ENCODE measurements around the gene ITGAL. TPM values are rescaled to one million over a fixed set of nuclear protein-coding genes. Genes with fewer than 3 reads are reported as not detected.
"Not testable (repeated sequence)": the region's sequence is repeated elsewhere in the genome, so short reads cannot be mapped to it uniquely, and the experiment has no call there.

Gene ITGAL
- total RNA-seq, 1 donor from 2014 or later = 2.4 TPM

DNA sequence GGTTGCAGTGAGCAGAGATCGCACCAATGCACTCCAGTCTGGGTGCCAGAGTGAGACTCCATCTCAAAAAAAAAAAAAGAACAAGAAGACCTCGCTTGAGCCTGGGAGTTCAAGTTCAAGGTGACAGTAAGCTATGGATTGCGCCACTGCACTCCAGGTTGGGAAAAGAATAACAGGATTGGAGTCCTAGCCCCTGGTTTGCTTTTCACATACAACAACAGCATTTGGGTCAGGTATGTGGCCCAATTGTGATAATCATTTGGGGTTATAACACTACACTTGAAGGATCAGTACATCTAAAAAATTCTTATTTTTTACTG, 23.5 kb upstream of the ITGAL start:
- intact Hi-C loops (cut with micrococcal nuclease) = loop anchor here (10.0 kb wide), 1 partner anchor 76 kb away; the partner anchor contains the start of gene ZNF768
- Histone ChIP-seq H3K27ac (replicated peaks) (no peak overlapping the region), H3K27me3 (ENCODE audit: low read depth) (peaks cover 3% of the 10 kb centered on the region), H3K4me1 (peaks cover 20% of the 10 kb centered on the region), H3K9me3 (replicated peaks) (no peaks in the 10 kb centered on the region), H3K4me3 (no peak overlapping the region), H3K36me3 (peaks cover 7% of the 10 kb centered on the region)
- TF ChIP-seq, protein P1, sequence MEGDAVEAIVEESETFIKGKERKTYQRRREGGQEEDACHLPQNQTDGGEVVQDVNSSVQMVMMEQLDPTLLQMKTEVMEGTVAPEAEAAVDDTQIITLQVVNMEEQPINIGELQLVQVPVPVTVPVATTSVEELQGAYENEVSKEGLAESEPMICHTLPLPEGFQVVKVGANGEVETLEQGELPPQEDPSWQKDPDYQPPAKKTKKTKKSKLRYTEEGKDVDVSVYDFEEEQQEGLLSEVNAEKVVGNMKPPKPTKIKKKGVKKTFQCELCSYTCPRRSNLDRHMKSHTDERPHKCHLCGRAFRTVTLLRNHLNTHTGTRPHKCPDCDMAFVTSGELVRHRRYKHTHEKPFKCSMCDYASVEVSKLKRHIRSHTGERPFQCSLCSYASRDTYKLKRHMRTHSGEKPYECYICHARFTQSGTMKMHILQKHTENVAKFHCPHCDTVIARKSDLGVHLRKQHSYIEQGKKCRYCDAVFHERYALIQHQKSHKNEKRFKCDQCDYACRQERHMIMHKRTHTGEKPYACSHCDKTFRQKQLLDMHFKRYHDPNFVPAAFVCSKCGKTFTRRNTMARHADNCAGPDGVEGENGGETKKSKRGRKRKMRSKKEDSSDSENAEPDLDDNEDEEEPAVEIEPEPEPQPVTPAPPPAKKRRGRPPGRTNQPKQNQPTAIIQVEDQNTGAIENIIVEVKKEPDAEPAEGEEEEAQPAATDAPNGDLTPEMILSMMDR (IDR thresholded peaks at IDR 0.05; ENCODE audit: borderline replicate concordance) = no peak
- no peak for DNase-seq

- H3K36me3 ChIP-seq; H3K4me1 ChIP-seq; H3K27me3 ChIP-seq (ENCODE audit: low read depth); H3K4me3 ChIP-seq; intact Hi-C loops (cut with micrococcal nuclease); H3K9me3 ChIP-seq (replicated peaks); DNase-seq; H3K27ac ChIP-seq (replicated peaks): not testable (repeated sequence)
These were observed 19.6 kb upstream of the ITGAL start for GRCh38 chr16:30452709-30453580.

- DNase-seq = no peak
- intact Hi-C loops (cut with micrococcal nuclease) = no loop called here
- no peaks in the 10 kb centered on the region for H3K36me3 ChIP-seq
- H3K9me3 ChIP-seq (replicated peaks) = no peaks in the 10 kb centered on the region
- no peak overlapping the region for H3K27ac ChIP-seq (replicated peaks)
- no peaks in the 10 kb centered on the region for H3K4me1 ChIP-seq
- no peaks in the 10 kb centered on the region for H3K27me3 ChIP-seq (ENCODE audit: low read depth)
- TF ChIP-seq, protein P1 (IDR thresholded peaks at IDR 0.05; ENCODE audit: borderline replicate concordance) = no peak
- no peak overlapping the region for H3K4me3 ChIP-seq
These were observed 16.2 kb upstream of the ITGAL start for GRCh38 chr16:30456302-30456701.

GRCh38 chr16:30457256-30457655, 15.3 kb upstream of the ITGAL start:
- no peak overlapping the region for H3K27ac ChIP-seq (replicated peaks)
- no peaks in the 10 kb centered on the region for H3K36me3 ChIP-seq
- H3K9me3 ChIP-seq (replicated peaks) = no peaks in the 10 kb centered on the region
- no peaks in the 10 kb centered on the region for H3K4me1 ChIP-seq
- intact Hi-C loops (cut with micrococcal nuclease) = no loop called here
- H3K27me3 ChIP-seq (ENCODE audit: low read depth) = no peaks in the 10 kb centered on the region
- DNase-seq = no peak
- no peak overlapping the region for H3K4me3 ChIP-seq
- TF ChIP-seq, protein P1 (IDR thresholded peaks at IDR 0.05; ENCODE audit: borderline replicate concordance) = no peak

- Histone ChIP-seq H3K4me3 (no peak overlapping the region), H3K9me3 (replicated peaks) (no peaks in the 10 kb centered on the region), H3K27ac (replicated peaks) (no peak overlapping the region), H3K27me3 (ENCODE audit: low read depth) (no peaks in the 10 kb centered on the region), H3K36me3 (no peaks in the 10 kb centered on the region), H3K4me1 (no peaks in the 10 kb centered on the region)
- intact Hi-C loops (cut with micrococcal nuclease) = no loop called here
- DNase-seq = no peak
- TF ChIP-seq, protein P1 (IDR thresholded peaks at IDR 0.05; ENCODE audit: borderline replicate concordance) = no peak
These were observed 14.6 kb upstream of the ITGAL start for GRCh38 chr16:30457743-30458560.
